GM12801 (cell line): ENCODE data around the gene RAD51B.

Experiments used
- CTCF ChIP-seq: IDR thresholded peaks from one replicate; pipeline ENCODE4 v1.5.1; 2011; ENCODE audit warnings: control low read depth; ENCODE audit not compliant: insufficient read length; ENCODE audit errors: extremely low read depth

Gene RAD51B

GRCh38 chr14:68536018-68536410 is 716.4 kb downstream of the RAD51B start:
- TF ChIP-seq CTCF = no peak

GRCh38 chr14:68538639-68539038 is 719.1 kb downstream of the RAD51B start:
- no peak for TF ChIP-seq CTCF

- no peak for TF ChIP-seq CTCF
Measured at GRCh38 chr14:68539241-68539737, 719.7 kb downstream of the RAD51B start.

GRCh38 chr14:68539789-68540188 is 720.2 kb downstream of the RAD51B start:
- TF ChIP-seq CTCF = no peak

- no peak for TF ChIP-seq CTCF
Measured at GRCh38 chr14:68541178-68541896, 721.8 kb downstream of the RAD51B start.

GRCh38 chr14:68542346-68542745 is 722.8 kb downstream of the RAD51B start:
- no peak for TF ChIP-seq CTCF

GRCh38 chr14:68543516-68543915 is 723.9 kb downstream of the RAD51B start:
- no peak for TF ChIP-seq CTCF
